HEK293 (cell line): ENCODE data around the gene CHST3.

Experiments
- CTCF ChIA-PET: fragments of 350-600 bp; formaldehyde crosslinking; extraction: SDS; loops from one replicate; lab custom pipeline; 2021; ENCODE audit warnings: antibody characterized with exemption; lab: Yijun Ruan, JAX
- POLR2A ChIA-PET: fragments of 300-600 bp; formaldehyde crosslinking; extraction: SDS; loops from one replicate; lab custom pipeline; 2020; ENCODE audit warnings: antibody characterized with exemption, inconsistent platforms; lab: Yijun Ruan, JAX
- H3K27ac ChIP-seq: fragments of 200-500 bp; sonication (Bioruptor generic); 2 replicates; pipeline ENCODE4 v1.5.1; 2014; ENCODE audit warnings: low read depth, low read length, control low read depth, inconsistent platforms; ENCODE audit errors: extremely low read depth
- H3K36me3 ChIP-seq, 2 experiments: fragments of 200-500 bp in 1 of 2; sonication (Bioruptor generic) in 1 of 2; 1 replicate in 1 of 2; 2 replicates in 1 of 2; pipeline ENCODE4 v1.5.1; 2014 to 2017; ENCODE audit warnings: inconsistent platforms in 2 of 2, low read length in 2 of 2; ENCODE audit not compliant: control insufficient read depth in 2 of 2, insufficient read depth in 1 of 2
- H3K4me1 ChIP-seq: fragments of 200-500 bp; sonication (Bioruptor generic); 2 replicates; pipeline ENCODE4 v1.5.1; 2014; ENCODE audit warnings: mild to moderate bottlenecking, low read length, inconsistent platforms; ENCODE audit not compliant: control insufficient read depth, insufficient read depth
- H3K4me3 ChIP-seq: 2 replicates; pipeline ENCODE4 v1.5.1; 2011; ENCODE audit warnings: low read depth, mild to moderate bottlenecking, control low read depth, low read length, moderate library complexity
- H3K9me3 ChIP-seq: fragments of 200-500 bp; sonication (Bioruptor generic); 2 replicates; pipeline ENCODE4 v1.5.1; 2014; ENCODE audit warnings: low read depth, low read length, inconsistent platforms; ENCODE audit not compliant: control insufficient read depth, insufficient read depth
- BCL11A ChIP-seq: fragments of 450-650 bp; formaldehyde crosslinking; IDR thresholded peaks from 2 replicates; pipeline ENCODE4 v1.5.1; 2016; ENCODE audit warnings: low read depth, missing biosample characterization, missing genetic modification characterization
- GLI4 ChIP-seq: fragments of 450-650 bp; formaldehyde crosslinking; IDR thresholded peaks from 2 replicates; pipeline ENCODE4 v1.5.1; 2016; ENCODE audit warnings: missing biosample characterization, missing genetic modification characterization
- MYNN ChIP-seq: fragments of 450-650 bp; formaldehyde crosslinking; IDR thresholded peaks from 2 replicates; pipeline ENCODE4 v1.5.1; 2016; ENCODE audit warnings: missing biosample characterization, missing genetic modification characterization, borderline replicate concordance
- OSR2 ChIP-seq: fragments of 450-650 bp; formaldehyde crosslinking; IDR thresholded peaks from 2 replicates; pipeline ENCODE4 v1.5.1; 2016; ENCODE audit warnings: missing biosample characterization, missing genetic modification characterization
- ZNF10 ChIP-seq: fragments of 450-650 bp; formaldehyde crosslinking; IDR thresholded peaks from 2 replicates; pipeline ENCODE4 v1.5.1; 2017; ENCODE audit warnings: missing biosample characterization, missing genetic modification characterization
- ZNF24 ChIP-seq: fragments of 450-650 bp; formaldehyde crosslinking; IDR thresholded peaks from 2 replicates; pipeline ENCODE4 v1.5.1; 2016; ENCODE audit warnings: missing biosample characterization, missing genetic modification characterization
- ZNF426 ChIP-seq: fragments of 450-650 bp; formaldehyde crosslinking; IDR thresholded peaks from 2 replicates; pipeline ENCODE4 v1.5.1; 2017; ENCODE audit warnings: missing biosample characterization, missing genetic modification characterization, mild to moderate bottlenecking, inconsistent platforms, moderate library complexity
- ZNF548 ChIP-seq: fragments of 450-650 bp; formaldehyde crosslinking; IDR thresholded peaks from 2 replicates; pipeline ENCODE4 v1.5.1; 2016; ENCODE audit warnings: missing biosample characterization, missing genetic modification characterization
- ZNF555 ChIP-seq: fragments of 450-650 bp; formaldehyde crosslinking; conservative IDR thresholded peaks from 2 replicates; pipeline ENCODE4 v1.5.1; 2017; ENCODE audit warnings: missing biosample characterization, mild to moderate bottlenecking, missing genetic modification characterization, inconsistent platforms
- ZNF658 ChIP-seq: fragments of 450-650 bp; formaldehyde crosslinking; IDR thresholded peaks from 2 replicates; pipeline ENCODE4; 2016; ENCODE audit warnings: missing biosample characterization, missing genetic modification characterization
- ZNF785 ChIP-seq: fragments of 450-650 bp; formaldehyde crosslinking; IDR thresholded peaks from 2 replicates; pipeline ENCODE4 v1.5.1; 2016; ENCODE audit warnings: missing biosample characterization, missing genetic modification characterization
- ZNF837 ChIP-seq: fragments of 450-650 bp; formaldehyde crosslinking; IDR thresholded peaks from 2 replicates; pipeline ENCODE4 v1.5.1; 2016; ENCODE audit warnings: missing biosample characterization, missing genetic modification characterization
- ZSCAN23 ChIP-seq: fragments of 450-650 bp; formaldehyde crosslinking; IDR thresholded peaks from 2 replicates; pipeline ENCODE4 v1.5.1; 2016; ENCODE audit warnings: missing biosample characterization, missing genetic modification characterization
- TF ChIP-seq, protein P1 (sequence below): fragments of 450-650 bp; formaldehyde crosslinking; IDR thresholded peaks from 2 replicates; pipeline ENCODE4 v1.5.1; 2016; ENCODE audit warnings: missing biosample characterization, missing genetic modification characterization, low read depth
- TF ChIP-seq, protein P2 (sequence below): fragments of 450-650 bp; formaldehyde crosslinking; conservative IDR thresholded peaks from 2 replicates; pipeline ENCODE4 v1.5.1; 2016; ENCODE audit warnings: low read depth, missing biosample characterization, missing genetic modification characterization
- TF ChIP-seq, protein P3 (sequence below): fragments of 450-650 bp; formaldehyde crosslinking; IDR thresholded peaks from 2 replicates; pipeline ENCODE4 v1.5.1; 2016; ENCODE audit warnings: missing biosample characterization, missing genetic modification characterization
- TF ChIP-seq, protein P4 (sequence below): fragments of 450-650 bp; formaldehyde crosslinking; IDR thresholded peaks from 2 replicates; pipeline ENCODE4 v1.5.1; 2016; ENCODE audit warnings: missing biosample characterization, missing genetic modification characterization, borderline replicate concordance
- TF ChIP-seq, protein P5 (sequence below): fragments of 450-650 bp; formaldehyde crosslinking; IDR thresholded peaks from 2 replicates; pipeline ENCODE4 v1.5.1; 2017; ENCODE audit warnings: missing biosample characterization, missing genetic modification characterization

Gene CHST3

DNA sequence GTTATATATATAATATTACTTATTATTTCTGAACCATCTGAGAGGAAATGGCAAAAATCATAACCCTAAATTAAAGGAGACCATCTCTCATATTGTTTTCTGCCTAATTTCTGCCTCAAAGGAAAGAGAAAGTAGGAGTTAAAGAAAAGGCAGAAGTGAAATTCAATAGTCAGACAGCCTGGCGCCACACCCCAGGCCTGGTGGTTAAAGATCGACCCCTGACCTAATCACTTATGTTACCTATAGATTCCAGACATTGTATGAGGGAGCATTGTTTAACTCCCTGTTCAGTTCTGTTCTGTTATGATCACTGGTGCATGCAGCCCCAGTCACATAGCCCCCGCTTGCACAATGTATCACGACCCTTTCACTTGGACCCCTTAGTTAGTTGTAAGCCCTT lies 24.9 kb upstream of the CHST3 start:
- ChIA-PET POLR2A (no interaction called here), CTCF (interaction anchor here (0.7 to 1.3 kb wide), 2 partner anchors 109 to 143 kb away, joined by 3 to 7 read pairs; no protein-coding TSS in a partner anchor)
- TF ChIP-seq, protein P1, sequence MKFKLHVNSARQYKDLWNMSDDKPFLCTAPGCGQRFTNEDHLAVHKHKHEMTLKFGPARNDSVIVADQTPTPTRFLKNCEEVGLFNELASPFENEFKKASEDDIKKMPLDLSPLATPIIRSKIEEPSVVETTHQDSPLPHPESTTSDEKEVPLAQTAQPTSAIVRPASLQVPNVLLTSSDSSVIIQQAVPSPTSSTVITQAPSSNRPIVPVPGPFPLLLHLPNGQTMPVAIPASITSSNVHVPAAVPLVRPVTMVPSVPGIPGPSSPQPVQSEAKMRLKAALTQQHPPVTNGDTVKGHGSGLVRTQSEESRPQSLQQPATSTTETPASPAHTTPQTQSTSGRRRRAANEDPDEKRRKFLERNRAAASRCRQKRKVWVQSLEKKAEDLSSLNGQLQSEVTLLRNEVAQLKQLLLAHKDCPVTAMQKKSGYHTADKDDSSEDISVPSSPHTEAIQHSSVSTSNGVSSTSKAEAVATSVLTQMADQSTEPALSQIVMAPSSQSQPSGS (tag by site-specific recombination) = no peak
- TF ChIP-seq, protein P2, sequence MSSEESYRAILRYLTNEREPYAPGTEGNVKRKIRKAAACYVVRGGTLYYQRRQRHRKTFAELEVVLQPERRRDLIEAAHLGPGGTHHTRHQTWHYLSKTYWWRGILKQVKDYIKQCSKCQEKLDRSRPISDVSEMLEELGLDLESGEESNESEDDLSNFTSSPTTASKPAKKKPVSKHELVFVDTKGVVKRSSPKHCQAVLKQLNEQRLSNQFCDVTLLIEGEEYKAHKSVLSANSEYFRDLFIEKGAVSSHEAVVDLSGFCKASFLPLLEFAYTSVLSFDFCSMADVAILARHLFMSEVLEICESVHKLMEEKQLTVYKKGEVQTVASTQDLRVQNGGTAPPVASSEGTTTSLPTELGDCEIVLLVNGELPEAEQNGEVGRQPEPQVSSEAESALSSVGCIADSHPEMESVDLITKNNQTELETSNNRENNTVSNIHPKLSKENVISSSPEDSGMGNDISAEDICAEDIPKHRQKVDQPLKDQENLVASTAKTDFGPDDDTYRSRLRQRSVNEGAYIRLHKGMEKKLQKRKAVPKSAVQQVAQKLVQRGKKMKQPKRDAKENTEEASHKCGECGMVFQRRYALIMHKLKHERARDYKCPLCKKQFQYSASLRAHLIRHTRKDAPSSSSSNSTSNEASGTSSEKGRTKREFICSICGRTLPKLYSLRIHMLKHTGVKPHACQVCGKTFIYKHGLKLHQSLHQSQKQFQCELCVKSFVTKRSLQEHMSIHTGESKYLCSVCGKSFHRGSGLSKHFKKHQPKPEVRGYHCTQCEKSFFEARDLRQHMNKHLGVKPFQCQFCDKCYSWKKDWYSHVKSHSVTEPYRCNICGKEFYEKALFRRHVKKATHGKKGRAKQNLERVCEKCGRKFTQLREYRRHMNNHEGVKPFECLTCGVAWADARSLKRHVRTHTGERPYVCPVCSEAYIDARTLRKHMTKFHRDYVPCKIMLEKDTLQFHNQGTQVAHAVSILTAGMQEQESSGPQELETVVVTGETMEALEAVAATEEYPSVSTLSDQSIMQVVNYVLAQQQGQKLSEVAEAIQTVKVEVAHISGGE (tag by site-specific recombination) = no peak
- TF ChIP-seq BCL11A (tag by site-specific recombination) (no peak), ZSCAN23 (no peak), ZNF658 (tag by site-specific recombination) (no peak), ZNF785 (tag by site-specific recombination) (no peak), GLI4 (tag by site-specific recombination) (no peak), MYNN (tag by site-specific recombination) (no peak), ZNF548 (tag by site-specific recombination) (no peak), ZNF555 (no peak), ZNF10 (tag by site-specific recombination) (no peak), ZNF837 (no peak), ZNF24 (no peak), ZNF426 (tag by site-specific recombination) (no peak), OSR2 (tag by site-specific recombination) (no peak)
- TF ChIP-seq, protein P3, sequence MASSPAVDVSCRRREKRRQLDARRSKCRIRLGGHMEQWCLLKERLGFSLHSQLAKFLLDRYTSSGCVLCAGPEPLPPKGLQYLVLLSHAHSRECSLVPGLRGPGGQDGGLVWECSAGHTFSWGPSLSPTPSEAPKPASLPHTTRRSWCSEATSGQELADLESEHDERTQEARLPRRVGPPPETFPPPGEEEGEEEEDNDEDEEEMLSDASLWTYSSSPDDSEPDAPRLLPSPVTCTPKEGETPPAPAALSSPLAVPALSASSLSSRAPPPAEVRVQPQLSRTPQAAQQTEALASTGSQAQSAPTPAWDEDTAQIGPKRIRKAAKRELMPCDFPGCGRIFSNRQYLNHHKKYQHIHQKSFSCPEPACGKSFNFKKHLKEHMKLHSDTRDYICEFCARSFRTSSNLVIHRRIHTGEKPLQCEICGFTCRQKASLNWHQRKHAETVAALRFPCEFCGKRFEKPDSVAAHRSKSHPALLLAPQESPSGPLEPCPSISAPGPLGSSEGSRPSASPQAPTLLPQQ = no peak
- TF ChIP-seq, protein P4, sequence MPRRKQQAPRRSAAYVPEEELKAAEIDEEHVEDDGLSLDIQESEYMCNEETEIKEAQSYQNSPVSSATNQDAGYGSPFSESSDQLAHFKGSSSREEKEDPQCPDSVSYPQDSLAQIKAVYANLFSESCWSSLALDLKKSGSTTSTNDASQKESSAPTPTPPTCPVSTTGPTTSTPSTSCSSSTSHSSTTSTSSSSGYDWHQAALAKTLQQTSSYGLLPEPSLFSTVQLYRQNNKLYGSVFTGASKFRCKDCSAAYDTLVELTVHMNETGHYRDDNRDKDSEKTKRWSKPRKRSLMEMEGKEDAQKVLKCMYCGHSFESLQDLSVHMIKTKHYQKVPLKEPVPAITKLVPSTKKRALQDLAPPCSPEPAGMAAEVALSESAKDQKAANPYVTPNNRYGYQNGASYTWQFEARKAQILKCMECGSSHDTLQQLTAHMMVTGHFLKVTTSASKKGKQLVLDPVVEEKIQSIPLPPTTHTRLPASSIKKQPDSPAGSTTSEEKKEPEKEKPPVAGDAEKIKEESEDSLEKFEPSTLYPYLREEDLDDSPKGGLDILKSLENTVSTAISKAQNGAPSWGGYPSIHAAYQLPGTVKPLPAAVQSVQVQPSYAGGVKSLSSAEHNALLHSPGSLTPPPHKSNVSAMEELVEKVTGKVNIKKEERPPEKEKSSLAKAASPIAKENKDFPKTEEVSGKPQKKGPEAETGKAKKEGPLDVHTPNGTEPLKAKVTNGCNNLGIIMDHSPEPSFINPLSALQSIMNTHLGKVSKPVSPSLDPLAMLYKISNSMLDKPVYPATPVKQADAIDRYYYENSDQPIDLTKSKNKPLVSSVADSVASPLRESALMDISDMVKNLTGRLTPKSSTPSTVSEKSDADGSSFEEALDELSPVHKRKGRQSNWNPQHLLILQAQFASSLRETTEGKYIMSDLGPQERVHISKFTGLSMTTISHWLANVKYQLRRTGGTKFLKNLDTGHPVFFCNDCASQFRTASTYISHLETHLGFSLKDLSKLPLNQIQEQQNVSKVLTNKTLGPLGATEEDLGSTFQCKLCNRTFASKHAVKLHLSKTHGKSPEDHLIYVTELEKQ (tag by site-specific recombination) = no peak
- TF ChIP-seq, protein P5, sequence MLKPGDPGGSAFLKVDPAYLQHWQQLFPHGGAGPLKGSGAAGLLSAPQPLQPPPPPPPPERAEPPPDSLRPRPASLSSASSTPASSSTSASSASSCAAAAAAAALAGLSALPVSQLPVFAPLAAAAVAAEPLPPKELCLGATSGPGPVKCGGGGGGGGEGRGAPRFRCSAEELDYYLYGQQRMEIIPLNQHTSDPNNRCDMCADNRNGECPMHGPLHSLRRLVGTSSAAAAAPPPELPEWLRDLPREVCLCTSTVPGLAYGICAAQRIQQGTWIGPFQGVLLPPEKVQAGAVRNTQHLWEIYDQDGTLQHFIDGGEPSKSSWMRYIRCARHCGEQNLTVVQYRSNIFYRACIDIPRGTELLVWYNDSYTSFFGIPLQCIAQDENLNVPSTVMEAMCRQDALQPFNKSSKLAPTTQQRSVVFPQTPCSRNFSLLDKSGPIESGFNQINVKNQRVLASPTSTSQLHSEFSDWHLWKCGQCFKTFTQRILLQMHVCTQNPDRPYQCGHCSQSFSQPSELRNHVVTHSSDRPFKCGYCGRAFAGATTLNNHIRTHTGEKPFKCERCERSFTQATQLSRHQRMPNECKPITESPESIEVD (tag by site-specific recombination) = no peak

More for the DNA sequence above, 24.9 kb upstream of the CHST3 start:
- no peak overlapping the region for H3K4me3 ChIP-seq
- no peaks in the 10 kb centered on the region for H3K4me1 ChIP-seq
- H3K9me3 ChIP-seq = no peaks in the 10 kb centered on the region
- H3K36me3 ChIP-seq = no peaks in the 10 kb centered on the region
- H3K27ac ChIP-seq = no peak overlapping the region
